SU-DHL-6 (cell line): ENCODE measurements around the gene ADD3.

ENCODE experiments used
- EZH2phosphoT487 ChIP-seq: fragments of 200-600 bp; sonication (generic), shearing (Covaris generic); conservative IDR thresholded peaks from 2 replicates; pipeline ENCODE4 v1.6.1; 2018; ENCODE audit warnings: mild to moderate bottlenecking, antibody characterized with exemption, low read length, moderate library complexity, mixed read lengths
- TF ChIP-seq, protein P1 (sequence below): fragments of 200-600 bp; sonication (generic); IDR thresholded peaks from one replicate; pipeline ENCODE4 v1.5.1; 2017; ENCODE audit warnings: antibody characterized with exemption, mild to moderate bottlenecking, low read length, moderate library complexity; ENCODE audit not compliant: insufficient read depth, poor library complexity, severe bottlenecking

DNA sequence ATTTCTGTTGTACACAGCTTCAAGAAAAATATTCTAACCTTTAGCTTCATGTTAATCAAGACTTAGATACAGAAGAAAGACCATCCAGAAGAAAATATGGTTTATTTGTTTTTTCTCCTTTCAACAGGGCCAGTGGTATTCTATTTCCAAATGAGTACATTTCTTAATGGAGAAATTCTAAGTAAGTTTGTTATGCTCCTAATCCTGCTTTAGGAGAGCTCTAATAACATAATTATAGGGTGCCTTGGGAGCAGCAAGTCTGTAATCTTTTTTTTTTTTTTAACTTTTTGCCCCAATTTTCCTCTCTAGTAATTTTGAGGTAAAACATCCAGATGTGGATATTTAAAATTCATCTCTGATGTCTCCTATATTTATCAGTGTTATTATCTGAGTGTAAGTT lies 98.1 kb downstream of the ADD3 start:
- TF ChIP-seq, protein P1, sequence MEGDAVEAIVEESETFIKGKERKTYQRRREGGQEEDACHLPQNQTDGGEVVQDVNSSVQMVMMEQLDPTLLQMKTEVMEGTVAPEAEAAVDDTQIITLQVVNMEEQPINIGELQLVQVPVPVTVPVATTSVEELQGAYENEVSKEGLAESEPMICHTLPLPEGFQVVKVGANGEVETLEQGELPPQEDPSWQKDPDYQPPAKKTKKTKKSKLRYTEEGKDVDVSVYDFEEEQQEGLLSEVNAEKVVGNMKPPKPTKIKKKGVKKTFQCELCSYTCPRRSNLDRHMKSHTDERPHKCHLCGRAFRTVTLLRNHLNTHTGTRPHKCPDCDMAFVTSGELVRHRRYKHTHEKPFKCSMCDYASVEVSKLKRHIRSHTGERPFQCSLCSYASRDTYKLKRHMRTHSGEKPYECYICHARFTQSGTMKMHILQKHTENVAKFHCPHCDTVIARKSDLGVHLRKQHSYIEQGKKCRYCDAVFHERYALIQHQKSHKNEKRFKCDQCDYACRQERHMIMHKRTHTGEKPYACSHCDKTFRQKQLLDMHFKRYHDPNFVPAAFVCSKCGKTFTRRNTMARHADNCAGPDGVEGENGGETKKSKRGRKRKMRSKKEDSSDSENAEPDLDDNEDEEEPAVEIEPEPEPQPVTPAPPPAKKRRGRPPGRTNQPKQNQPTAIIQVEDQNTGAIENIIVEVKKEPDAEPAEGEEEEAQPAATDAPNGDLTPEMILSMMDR, result no peak
- TF ChIP-seq EZH2phosphoT487, result no peak
